Right ventricle myocardium superior (tissue), 1 donor: ENCODE measurements around the gene ABHD12. TPM values are rescaled to one million over a fixed set of nuclear protein-coding genes. Genes with fewer than 3 reads are reported as not detected.
"Not testable (repeated sequence)": the region's sequence is repeated elsewhere in the genome, so short reads cannot be mapped to it uniquely, and the experiment has no call there.

Experiments
- ATAC-seq: fragments of 200-7000 bp; cut with Tn5 transposase; one replicate; pipeline ENCODE4 v1.9.1; 2020; ENCODE audit warnings: mild to moderate bottlenecking; ENCODE audit not compliant: poor library complexity
- DNase-seq: peaks from one replicate; pipeline ENCODE4 v3.0.0-alpha.2; 2020
- intact Hi-C: fragments of 100-400 bp; cut with DNase I; formaldehyde crosslinking; loops from one replicate; pipeline ENCODE4 v1.11.2; 2022
- total RNA-seq: library from RNA; stranded (reverse); fragmentation: NEBNext Ultra II Directional; extraction: Animal tissue kit (Norgen Biotek cat#: 25700); gene quantifications from one replicate; pipeline ENCODE4 v1.2.1, GENCODE V29; 2021
- donor health status: DM: no; HTN: yes; CAD: no; lungs with severe emphysema.

The ABHD12 gene
- total RNA-seq, 1 donor from 2014 or later = 21.1 TPM

DNA sequence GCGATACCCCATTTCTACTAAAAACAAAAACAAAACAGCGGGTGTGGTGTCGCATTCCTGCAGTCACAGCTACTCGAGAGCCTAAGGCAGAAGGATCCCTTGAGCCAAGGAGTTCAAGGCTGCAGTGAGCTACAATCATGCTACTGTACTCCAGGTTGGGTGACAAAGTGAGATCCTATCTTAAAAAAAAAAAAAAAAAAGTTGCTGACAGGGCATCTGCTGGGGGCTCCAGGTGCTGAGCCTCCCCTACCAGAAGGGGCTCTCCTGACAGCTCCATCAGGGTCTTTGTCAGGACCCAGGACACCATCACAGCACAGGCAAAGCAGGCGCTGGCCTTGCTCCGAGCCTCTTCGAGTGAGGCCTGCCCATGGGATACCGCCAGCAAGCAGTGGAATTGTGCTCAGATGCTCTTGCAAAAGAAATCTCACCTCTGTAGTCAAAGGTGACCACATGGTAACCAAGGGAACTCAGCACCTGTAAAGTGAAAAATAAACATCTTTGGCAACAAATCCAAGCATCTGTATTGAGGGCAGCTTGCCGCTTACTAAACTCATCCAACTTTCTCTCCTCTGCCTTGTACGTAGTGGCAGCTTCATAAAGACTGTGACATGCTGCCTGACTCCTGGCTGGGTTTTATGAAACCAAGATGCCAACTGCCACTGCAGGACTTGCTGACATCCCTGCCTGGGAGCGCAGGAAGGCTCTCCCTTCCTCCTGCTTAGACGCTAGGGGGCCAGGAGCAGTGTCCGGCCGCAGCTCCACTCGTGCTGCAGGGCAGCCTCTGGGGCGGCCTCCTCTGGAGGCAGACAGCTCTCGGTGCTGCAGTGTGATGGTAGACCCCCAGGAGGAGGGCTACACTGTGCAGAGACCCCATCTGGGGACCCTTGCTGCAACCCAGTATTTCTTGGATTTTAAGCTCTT, 75.9 kb downstream of the ABHD12 start:
- ATAC-seq = no peak

DNA sequence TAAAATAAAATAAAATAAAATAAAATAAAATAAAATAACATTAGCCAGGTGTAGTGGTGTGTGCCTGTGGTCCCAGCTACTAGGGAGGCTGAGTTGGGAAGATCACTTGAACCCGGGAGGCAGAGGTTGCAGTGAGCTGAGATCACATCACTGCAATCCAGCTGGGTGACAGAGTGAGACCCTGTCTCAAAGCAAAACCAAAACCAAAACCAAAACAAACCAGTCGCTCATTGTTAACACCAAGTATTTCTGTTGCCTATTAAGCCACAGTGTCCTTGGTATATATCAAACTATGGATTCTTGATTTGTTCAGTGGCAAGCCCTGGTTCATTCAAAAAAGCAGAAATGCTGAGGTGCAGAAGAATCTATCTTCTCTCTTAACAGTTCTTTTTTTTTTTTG, 77.0 kb downstream of the ABHD12 start:
- DNase-seq (no peak), ATAC-seq (no peak)
- intact Hi-C loops = no loop called here

More for the DNA sequence above, 75.9 kb downstream of the ABHD12 start:
- intact Hi-C loops = no loop called here
- no peak for DNase-seq

DNA sequence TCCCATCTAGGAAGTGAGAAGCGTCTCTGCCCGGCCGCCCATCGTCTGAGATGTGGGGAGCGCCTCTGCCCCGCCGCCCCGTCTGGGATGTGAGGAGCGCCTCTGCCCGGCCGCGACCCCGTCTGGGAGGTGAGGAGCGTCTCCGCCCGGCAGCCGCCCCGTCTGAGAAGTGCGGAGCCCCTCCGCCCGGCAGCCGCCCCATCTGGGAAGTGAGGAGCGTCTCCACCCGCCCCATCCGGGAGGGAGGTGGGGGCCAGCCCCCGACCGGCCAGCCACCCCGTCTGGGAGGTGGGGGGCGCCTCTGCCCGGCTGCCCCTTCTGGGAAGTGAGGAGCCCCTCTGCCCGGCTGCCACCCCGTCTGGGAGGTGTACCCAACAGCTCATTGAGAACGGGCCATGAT, 77.9 kb downstream of the ABHD12 start:
- intact Hi-C loops, ATAC-seq: not testable (repeated sequence)

DNA sequence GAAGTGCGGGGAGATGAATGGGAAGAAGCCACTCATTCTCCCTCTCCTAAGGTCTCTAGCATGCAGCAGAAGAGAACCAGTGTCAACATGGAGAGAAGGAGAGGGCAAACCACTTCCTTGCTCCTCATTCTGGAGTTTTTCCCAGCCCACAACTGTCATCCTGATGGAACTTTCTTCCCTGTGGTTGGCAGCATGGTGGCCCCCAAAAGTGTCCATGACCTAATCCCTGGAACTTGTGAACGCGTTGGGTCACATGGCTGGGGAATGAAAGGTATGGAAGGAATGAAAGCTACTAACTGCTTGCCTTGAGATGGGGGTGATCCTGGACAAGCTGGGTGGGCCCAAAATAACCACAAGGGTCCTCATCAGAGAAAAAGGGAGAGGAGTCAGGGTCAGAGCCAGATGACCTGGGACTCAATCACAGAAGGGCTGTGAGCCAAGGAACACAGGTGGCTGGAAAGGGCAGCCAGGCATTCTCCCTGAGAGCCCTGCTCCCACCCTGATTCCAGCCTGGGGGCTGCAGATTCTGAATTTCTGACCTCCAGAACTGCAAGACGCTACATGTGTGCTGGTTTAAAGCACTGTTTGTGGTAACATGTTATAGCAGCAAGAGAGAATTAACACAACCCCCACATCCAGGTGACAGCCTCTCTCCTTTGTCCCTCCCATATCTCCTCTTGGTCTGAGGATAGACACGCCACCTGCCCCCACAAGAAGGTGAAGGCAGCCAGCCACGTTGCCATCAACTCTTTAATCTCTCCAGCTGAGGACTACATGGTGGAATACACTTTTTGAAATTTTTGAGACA, 79.5 kb downstream of the ABHD12 start:
- DNase-seq (peak; percentile 25), ATAC-seq (peak; percentile 23)
- intact Hi-C loops = no loop called here

More for the DNA sequence above, 77.9 kb downstream of the ABHD12 start:
- not testable (repeated sequence) for DNase-seq

DNA sequence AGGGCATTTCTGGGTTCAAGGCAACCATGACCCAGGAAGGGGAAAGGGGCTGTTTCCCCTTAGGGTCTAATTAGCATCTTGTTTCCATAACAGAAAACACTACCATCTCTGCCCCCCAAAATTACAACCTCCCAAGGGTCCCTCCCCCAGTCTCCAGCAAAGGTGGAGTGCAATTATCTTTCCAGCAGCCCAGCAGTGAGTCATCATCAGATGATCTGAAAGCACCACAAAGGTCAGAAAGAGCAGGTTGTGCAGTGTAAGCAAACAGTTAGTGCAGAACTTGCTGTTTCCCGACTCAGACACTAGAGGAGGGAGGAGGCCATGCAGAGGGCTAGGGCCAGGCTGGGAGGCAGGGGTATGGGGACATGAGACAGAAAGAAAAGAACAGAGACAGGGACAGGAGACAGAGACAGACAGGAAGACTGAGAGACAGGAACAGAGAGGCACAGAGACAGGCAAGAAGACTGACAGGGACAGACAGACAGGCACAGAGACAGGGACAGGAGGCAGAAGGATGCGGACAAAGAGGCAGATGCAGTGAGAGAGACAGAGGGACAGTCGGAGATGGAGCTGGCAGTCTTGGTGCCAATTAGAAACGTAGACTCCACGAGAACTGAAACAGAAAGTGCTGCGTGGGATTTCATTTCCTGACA, 80.2 kb downstream of the ABHD12 start:
- DNase-seq = peak; percentile 45
- ATAC-seq = peak; percentile 81
- intact Hi-C loops = no loop called here

DNA sequence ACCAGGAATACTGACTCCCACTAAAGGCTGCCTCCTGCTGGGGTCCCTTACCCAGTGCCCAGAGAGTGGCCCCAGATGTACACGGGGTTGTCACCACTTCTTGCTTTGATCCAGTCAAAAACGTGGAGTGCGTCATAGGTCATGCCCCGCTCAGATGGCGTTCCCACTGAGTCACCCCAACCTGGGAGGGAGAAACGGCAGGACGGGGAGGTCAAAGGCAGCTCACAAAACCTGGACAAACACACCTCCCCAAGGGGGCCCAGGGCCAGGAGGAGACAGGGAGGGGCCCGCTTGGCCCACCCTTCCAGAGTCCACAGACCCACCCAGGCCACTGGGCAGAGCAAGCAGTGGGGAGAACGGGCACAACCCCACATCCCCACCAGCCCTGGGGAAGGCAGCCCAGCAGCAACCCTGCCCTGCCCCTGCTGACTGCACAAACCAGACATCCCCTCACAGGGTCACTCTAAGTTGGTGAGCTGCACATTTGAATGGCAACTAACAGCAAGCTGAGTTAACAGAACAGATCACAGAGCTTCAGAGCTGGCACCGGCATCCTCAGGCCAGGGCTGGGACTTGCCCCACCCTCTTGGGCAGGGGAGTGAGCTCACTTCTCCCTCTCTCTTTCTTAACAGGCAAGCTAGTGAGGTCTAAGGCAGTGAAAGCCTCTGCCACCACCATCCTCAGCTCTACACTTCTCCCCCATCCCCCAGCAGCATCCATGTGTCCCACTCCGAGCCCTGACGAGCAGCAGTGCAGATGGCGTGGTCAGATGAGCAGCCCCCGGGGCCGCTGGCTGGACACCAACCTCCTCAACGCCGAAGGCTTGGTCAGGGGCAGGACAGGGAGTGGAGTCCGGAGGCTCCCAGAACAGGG, 81.0 kb downstream of the ABHD12 start:
- peak; percentile 60 for DNase-seq
- intact Hi-C loops = no loop called here
- ATAC-seq = peak; percentile 51

DNA sequence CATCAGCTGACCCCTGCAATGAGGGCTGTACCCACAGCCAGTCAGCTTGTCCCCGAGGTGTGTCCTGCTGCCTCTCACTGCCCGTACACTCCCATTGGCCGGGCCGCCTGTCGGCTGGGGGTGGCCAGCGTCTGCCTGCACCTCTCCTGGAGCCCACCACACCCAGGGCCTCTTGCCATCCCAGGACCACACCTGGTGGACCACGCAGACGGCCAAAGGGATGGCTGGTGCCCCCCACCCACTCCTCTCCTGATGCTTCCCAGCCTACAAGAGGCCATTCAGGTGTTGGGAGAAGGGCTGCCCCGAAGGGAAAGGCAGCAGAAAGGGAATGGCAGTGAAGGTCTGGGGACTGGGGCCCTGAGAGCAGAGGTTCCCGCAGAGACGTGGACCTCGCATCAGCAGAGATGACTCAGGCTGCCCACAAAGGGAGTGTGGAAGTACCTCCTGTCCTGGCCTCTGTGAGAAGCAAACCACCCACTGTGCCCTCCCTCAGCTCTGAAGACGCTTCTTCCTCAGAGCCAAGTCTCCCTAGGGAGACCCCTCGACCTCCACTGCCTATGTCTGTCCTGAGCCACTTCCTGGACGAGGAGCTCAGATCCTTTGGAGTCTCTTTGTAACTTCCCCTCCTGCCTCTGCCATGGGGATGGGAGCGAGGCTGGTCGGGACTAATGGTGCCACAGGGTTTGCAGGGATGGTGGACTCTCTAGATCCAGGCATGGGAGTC, 81.8 kb downstream of the ABHD12 start:
- ATAC-seq = peak; percentile 6
- peak; percentile 30 for DNase-seq
- intact Hi-C loops = no loop called here

DNA sequence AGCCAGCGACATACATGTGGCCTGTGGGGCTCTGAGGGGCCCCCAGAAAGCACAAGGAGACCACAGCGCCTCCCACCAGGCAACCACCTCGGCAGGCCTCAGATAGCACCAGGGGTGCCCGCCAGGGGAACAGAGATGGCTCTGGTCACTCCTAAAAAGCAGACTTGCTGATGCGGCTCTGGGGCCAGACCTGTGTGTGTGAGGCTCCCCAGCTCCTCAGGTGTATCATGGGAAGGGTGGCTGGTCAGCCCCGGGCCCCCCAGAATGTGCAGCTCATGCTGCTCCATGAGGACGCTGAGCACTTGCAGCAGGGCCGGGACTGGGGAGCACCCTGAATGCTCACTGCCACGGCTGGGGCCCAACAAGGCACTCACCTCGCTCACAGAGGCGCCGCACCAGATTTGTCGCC, 82.5 kb downstream of the ABHD12 start:
- intact Hi-C loops = no loop called here
- peak; percentile 37 for DNase-seq
- ATAC-seq = no peak

DNA sequence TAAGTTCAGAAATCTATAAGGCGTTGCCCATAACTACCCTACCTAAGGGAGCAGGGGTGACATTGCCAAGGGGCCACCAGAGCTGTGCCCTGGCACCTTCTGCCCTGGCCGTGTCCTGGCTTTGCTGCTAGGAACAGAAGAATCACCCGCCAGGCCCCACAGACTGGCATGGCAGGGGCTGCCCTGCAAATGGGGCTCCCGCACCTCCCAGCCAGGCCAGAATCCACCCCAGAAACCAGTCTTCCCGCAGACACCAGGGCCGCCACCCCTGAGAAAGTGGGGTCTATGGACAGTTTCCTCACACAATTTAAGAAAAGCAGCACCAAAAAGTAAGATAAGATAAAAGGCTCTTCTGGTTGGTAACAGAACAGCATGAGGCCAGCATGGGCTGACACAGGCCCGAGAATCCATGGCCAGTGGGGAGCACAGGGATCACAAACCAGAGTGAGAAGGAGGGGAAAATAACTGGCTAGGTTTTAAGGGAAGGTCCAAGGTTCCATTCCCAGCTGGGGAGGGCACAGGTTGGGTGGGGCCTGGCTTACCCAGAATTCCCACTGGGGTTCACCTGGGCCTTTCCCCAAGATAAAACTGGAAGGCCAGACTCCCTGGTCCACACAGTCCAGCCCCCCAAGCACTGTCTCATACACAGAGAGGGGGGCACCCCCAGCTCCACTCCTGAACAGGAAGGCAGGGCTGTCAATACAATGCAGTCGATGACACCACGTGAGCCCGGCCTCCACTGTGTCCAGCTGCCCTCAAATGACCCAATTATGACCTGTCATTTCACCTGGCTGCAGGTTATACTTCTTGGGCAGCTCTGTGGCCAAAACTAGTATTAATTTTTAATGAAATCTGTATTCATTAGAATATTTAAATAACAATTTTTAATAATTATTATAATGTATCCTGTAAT, 83.4 kb downstream of the ABHD12 start:
- DNase-seq = peak; percentile 30
- ATAC-seq = no peak
- intact Hi-C loops = no loop called here

DNA sequence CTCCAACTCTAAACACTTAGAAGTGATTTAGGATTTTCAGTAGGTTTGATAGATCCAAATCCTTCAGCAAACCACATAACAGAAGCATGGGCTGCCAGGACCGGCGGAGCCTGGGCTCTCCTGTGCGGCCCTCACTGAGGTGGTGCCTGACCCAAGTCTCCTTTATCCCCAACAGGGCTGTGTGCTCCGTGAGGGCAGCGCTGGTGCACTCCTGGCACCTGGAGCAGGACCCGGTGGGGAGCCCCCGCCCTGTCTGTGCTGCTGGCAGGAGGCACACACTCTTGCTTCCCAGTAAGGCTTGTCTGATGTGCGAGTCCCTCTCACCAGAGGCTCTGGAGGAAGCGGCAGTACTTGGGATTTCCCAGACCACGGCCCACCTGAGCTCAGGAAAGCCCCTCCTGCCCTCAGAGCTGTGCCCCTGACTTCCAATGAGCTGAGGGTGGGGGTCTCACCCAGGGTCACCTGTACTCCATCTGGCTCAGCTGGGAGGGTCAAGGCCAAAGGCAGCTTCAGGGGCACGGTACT, 86.5 kb downstream of the ABHD12 start:
- intact Hi-C loops = no loop called here
- no peak for ATAC-seq
- no peak for DNase-seq

DNA sequence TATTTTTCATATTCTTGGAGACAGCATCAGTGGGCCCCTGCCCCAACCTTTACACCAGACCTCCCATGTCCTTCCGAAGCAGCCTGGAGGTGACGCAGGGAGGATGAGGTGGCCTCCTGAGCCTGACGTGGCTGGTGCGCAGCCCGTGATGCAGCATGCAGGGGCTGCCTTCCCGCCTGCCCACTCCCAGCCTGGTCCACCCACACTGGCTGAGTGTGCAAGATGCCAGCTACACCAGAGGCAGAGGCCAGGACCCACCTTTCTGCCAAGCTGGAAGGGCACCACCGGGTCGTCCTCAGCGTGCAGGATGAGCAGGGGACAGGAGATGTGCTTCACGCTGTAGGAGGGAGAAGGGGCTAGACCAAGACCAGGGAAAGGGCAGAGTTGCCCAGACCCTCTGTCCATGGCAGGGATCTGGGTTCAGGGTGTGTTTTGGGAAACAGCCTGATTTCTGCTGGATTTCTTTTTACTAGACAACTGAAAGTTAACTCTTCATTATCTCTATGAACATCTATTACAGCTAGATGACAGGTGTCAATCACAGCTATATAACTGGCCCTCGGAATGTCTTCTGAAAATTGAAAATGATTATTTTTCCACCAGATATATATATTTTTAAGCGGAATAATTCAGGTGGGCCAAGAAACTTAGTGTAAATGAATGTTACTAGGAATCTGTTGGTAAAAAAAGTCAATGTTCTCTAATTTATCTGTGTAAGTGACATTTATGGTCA, 87.2 kb downstream of the ABHD12 start:
- intact Hi-C loops = no loop called here
- DNase-seq = no peak
- no peak for ATAC-seq

DNA sequence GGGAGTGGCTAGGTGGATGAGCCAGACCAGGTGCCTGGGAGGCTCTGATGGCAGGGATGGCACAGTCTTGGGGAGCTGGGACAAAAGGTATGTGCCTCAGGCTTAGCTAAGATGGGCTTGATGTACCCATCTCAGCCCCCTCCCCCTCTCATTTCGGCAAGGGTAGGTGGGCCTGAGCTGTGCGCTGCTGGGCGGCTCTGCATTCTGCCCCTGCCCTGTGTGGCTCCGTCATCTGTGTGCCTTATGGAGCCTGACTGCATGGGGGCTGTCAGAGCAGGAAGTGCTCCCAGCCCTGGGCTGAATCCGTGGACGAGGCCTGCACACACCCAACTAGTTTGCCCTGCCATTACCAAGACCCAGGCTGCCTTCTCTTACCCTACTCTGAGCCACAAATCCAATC, 88.0 kb downstream of the ABHD12 start:
- DNase-seq (no peak), ATAC-seq (no peak)

DNA sequence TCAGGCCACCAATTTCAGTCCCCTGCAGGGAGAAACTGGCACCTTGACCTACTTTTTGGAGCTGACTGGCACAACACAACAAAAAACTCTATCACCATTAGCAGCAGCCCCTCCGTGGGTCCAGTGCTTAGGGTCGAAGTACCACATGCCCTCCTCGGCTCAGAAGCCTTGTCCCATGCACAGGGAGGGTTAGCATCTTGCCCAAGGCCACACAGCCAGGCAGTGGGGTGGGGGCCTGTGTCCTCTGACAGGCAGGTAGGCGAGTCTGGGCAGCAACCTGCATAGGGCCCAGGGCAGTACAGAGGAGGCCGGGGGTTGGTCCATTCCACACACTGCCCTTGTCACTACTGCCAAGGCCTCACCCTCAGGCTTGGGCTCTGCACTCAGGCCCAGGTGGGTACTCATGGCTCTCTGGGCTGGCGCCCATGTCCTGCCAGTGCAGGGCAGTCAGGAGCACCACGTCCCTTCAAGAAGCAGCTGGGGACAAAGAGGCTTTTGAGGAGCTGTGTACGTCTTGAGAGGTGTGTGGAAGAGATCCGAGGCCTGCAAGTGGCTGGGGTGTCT, 89.2 kb downstream of the ABHD12 start:
- DNase-seq (no peak), ATAC-seq (peak; percentile 4)
- intact Hi-C loops = no loop called here

More for the DNA sequence above, 88.0 kb downstream of the ABHD12 start:
- intact Hi-C loops = no loop called here

DNA sequence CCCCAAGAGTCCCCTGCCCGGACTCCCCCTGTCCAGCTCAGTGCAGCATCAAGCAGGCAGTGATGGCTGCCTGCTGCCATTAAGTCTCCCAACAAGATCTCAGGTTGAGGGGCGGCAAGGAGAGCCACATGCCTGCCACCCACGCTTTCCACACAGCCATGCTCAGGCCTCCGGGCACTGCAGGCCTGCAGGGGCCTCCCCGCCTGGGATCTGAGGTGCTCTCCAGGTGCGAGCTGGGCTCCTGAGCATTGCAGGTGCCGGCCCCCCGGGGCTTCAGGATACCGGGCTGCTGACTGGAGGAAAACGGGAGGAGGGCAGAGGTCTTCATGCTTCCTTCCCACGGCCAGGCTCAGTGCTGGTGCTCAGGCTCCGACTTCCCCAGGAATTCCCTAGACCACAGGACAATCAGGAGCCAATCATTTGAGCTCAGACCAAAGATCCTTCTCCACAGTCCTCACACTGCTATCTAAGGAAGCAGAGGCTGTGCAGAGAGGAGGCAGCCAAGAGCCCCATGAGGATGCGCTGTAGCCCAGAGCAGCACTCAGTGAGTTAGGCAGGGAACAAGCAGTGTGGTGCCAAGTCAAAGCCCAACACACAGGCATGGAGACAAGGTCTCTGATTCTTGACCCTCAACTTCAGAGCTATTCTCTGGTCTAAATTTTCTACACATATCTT, 90.0 kb downstream of the ABHD12 start:
- intact Hi-C loops = no loop called here

DNA sequence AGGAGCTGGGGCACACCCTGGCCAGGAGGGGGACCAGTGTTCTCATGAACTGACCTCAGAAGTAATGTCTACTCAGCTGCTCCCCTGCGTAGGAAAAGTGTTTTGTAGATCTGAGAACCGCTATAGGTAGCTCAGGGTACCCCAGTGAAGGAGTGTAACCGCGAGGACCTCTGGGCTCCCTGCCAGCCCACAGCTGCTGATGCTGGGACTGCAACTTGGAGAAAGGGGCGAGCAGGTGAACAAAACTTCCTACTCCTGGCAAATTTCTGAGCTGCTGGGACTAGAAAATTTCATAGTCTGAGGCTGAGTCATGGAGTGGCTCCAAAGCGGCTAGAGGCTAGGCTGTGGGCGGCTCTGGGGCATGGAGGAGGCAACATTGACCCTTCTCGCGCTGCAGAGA, 90.8 kb downstream of the ABHD12 start:
- intact Hi-C loops = loop anchor here (5.0 kb wide), 1 partner anchor 97 kb away; no protein-coding TSS in a partner anchor
- ATAC-seq (no peak), DNase-seq (no peak)

More for the DNA sequence above, 90.0 kb downstream of the ABHD12 start:
- DNase-seq (no peak), ATAC-seq (no peak)
